IPS DF 6.9 (cell line): ENCODE data around the gene FBXW8.

ENCODE experiments used
- DNase-seq: peaks from one replicate; pipeline ENCODE4 v3.0.0-alpha.2; 2013; ENCODE audit warnings: low read depth, low spot score
- H3K27ac ChIP-seq: one replicate; pipeline ENCODE4 v1.5.1; 2013; ENCODE audit warnings: low read length, control low read depth
- H3K27me3 ChIP-seq: 2 replicates; pipeline ENCODE4 v1.6.1; 2013; ENCODE audit warnings: mild to moderate bottlenecking, low read length; ENCODE audit not compliant: control insufficient read depth, insufficient read depth
- H3K36me3 ChIP-seq: 2 replicates; pipeline ENCODE4 v1.6.1; 2013; ENCODE audit warnings: low read length; ENCODE audit not compliant: control insufficient read depth, insufficient read depth
- H3K4me1 ChIP-seq: 2 replicates; pipeline ENCODE4 v1.6.1; 2013; ENCODE audit warnings: low read length; ENCODE audit not compliant: control insufficient read depth, insufficient read depth
- H3K4me3 ChIP-seq: 2 replicates; pipeline ENCODE4 v1.5.1; 2013; ENCODE audit warnings: mild to moderate bottlenecking, low read length
- H3K9me3 ChIP-seq: 2 replicates; pipeline ENCODE4 v1.6.1; 2013; ENCODE audit warnings: low read length, inconsistent platforms; ENCODE audit not compliant: control insufficient read depth, insufficient read depth
- WGBS: extraction: QIAGEN DNeasy Blood & Tissue Kit; methylation state at CpG from one replicate; pipeline ENCODE4 v1.1.7; 2013; ENCODE audit warnings: mixed read lengths, missing lambda C conversion rate; ENCODE audit not compliant: insufficient read length, insufficient coverage; 5-methylcytosine and 5-hydroxymethylcytosine counted together

The FBXW8 gene, protein sequence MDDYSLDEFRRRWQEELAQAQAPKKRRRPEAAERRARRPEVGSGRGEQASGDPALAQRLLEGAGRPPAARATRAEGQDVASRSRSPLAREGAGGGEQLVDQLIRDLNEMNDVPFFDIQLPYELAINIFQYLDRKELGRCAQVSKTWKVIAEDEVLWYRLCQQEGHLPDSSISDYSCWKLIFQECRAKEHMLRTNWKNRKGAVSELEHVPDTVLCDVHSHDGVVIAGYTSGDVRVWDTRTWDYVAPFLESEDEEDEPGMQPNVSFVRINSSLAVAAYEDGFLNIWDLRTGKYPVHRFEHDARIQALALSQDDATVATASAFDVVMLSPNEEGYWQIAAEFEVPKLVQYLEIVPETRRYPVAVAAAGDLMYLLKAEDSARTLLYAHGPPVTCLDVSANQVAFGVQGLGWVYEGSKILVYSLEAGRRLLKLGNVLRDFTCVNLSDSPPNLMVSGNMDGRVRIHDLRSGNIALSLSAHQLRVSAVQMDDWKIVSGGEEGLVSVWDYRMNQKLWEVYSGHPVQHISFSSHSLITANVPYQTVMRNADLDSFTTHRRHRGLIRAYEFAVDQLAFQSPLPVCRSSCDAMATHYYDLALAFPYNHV

DNA sequence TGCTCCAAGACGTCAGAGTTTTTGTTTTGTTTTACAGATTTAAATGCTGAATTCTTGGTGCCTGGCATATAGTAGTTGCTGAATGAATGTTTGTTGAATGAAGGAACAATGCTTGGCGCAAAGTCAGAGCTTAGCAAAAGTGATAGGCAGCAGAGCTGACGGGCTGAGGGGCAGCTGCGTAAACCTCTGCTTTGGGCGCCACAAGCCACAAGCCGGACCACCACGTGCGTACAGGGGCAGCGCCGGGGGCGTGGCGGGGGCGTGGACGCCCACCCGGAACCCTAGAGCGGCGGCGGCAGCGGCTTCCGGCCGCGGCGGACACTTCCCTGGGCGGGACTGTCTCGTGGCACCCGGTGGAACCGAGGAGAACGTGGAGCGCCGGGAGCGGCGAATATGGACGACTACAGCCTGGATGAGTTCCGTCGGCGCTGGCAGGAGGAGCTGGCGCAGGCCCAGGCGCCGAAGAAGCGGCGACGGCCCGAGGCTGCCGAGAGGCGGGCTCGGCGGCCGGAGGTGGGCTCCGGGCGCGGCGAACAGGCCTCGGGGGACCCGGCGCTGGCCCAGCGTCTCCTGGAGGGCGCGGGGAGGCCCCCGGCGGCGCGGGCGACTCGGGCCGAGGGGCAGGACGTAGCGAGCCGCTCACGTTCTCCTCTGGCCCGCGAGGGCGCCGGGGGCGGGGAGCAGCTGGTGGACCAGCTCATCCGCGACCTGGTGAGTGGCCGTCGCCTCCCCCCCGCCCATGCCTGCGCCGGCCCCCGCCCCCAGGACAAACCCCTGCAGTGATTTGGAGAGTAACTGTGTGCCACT lies at the start of gene FBXW8:
Gene FBXW8, plus strand, starts transcription at position 306 of the 807 bp plus-strand sequence. Its CDS starts 88 bp downstream, at position 394.
- peaks cover 2% of the 10 kb centered on the region; the same call in 1 of the 2 replicates for H3K4me1 ChIP-seq
- no CpG with 5 or more reads among the region's 82 CpGs for WGBS
- no peak within 1 kb of the TSS for H3K27ac ChIP-seq
- peak within 1 kb of the TSS; percentile 84 for H3K4me3 ChIP-seq
- no peaks in the 10 kb centered on the region for H3K36me3 ChIP-seq
- no peaks in the 10 kb centered on the region for H3K9me3 ChIP-seq
- no peaks in the 10 kb centered on the region for H3K27me3 ChIP-seq
- DNase-seq: peak; percentile 39

DNA sequence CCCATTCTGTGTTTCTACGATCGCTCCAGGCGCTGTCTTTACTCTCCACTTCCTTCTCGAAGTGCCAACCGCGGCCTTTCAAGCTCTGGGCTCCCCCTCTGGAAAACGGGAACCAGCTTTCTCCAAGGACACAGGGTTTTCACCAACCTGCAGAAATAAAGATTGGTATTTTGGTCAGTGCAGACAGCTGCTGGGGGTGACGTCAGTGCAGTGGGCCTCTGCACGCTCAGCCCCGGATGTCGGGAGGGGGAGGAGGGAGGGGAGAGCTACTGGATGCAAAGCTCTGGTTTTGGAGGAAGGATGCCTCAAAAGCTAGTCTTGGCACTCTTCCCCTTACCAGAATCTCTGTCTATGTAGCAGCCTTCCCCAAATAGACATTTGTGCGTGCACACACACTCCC lies 49.4 kb upstream of the FBXW8 start:
- no peaks in the 10 kb centered on the region for H3K9me3 ChIP-seq
- H3K27ac ChIP-seq: no peak overlapping the region
- H3K36me3 ChIP-seq: no peaks in the 10 kb centered on the region; the same call in 1 of the 2 replicates
- no peak overlapping the region for H3K4me3 ChIP-seq
- no peak for DNase-seq
- no peaks in the 10 kb centered on the region for H3K27me3 ChIP-seq
- WGBS: no CpG with 5 or more reads among the region's 12 CpGs
- no peaks in the 10 kb centered on the region for H3K4me1 ChIP-seq

DNA sequence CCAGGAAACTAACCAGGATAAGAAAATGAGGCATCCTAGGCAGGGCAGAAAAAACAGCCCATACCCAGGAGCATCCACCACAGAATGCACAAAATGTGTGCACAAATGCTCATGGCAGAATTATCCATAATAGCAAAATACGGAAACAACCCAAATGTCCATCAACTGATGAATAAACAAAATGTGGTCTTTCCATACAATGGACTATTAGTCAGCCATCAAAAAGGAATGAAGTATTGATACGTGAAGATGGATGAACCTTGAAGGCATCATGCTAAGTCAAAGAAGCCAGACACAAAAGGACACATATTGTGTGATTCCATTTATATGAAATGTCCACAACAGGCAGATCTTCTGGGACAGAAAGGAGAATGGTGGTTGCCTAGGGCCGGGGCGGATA lies 48.6 kb upstream of the FBXW8 start:
- Histone ChIP-seq H3K9me3 (no peaks in the 10 kb centered on the region), H3K27ac (no peak overlapping the region), H3K27me3 (no peaks in the 10 kb centered on the region), H3K4me1 (no peaks in the 10 kb centered on the region), H3K4me3 (no peak overlapping the region), H3K36me3 (no peaks in the 10 kb centered on the region)
- no peak for DNase-seq
- WGBS: no CpG with 5 or more reads among the region's 4 CpGs

DNA sequence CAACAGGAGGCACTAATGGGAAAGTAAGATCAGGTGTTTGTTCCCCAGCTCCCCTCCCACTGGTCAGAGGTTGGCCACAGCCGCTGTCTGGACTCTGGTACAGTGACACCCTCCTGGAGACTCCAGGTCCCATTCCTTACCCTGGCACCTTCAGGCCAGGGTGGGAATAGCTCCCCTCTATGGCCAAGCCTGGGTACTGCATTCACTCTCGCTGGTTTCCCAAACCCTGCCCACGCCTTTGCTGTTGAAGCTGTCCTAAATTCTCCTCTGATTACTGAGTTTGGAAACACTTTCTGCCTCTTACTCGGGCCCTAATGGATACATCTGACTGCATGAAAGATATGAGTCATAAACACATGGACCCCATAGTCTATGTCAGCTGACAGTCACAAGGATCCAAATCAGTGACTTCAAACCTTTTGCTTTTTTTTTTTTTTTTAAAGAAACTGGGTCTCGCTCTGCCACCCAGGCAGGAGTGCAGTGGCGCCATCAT lies 47.4 kb upstream of the FBXW8 start:
- H3K4me1 ChIP-seq: no peaks in the 10 kb centered on the region
- H3K4me3 ChIP-seq: no peak overlapping the region
- H3K27me3 ChIP-seq: no peaks in the 10 kb centered on the region
- H3K27ac ChIP-seq: no peak overlapping the region
- H3K36me3 ChIP-seq: no peaks in the 10 kb centered on the region
- no CpG with 5 or more reads among the region's 6 CpGs for WGBS
- no peaks in the 10 kb centered on the region for H3K9me3 ChIP-seq
- DNase-seq: no peak

DNA sequence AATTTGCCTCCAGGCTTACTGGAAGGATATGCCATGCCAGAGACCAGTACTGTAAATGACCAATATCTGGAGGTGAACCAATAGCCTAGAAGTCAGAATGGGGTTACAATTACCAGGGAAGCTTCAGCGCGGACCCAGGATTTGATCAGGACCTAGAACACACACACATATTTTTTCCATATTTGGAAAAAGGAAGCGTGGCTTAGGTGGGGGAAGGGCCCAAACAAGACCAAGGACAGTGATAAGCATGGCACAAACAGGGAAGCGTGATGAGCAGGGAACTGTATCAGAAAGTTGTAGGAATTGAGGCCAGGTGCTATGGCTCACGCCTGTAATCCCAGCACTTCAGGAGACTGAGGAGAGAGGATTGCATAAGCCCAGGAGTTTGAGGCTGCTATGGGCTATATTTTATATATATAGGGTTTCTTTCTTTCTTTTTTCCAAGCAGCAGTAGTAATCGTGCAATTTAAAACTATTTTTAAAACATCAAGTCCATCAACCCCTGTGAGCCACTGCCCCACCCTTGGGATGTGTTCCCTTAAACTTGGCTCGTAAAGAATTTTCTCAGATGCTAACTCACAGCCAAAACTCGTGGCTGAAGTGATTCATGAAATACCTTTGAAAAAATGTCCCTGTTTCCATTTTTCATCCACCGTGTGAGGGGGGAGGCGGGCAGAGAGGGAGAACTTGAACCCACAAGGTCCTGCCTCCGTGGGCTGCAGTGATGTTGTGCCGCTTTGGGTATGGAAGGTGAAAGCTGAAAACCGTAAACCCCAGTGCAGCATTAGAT lies 46.2 kb upstream of the FBXW8 start:
- H3K4me1 ChIP-seq: no peaks in the 10 kb centered on the region
- no peak overlapping the region for H3K4me3 ChIP-seq
- no peaks in the 10 kb centered on the region for H3K36me3 ChIP-seq
- no peaks in the 10 kb centered on the region for H3K9me3 ChIP-seq
- no CpG with 5 or more reads among the region's 13 CpGs for WGBS
- no peak for DNase-seq
- no peak overlapping the region for H3K27ac ChIP-seq
- H3K27me3 ChIP-seq: no peaks in the 10 kb centered on the region

DNA sequence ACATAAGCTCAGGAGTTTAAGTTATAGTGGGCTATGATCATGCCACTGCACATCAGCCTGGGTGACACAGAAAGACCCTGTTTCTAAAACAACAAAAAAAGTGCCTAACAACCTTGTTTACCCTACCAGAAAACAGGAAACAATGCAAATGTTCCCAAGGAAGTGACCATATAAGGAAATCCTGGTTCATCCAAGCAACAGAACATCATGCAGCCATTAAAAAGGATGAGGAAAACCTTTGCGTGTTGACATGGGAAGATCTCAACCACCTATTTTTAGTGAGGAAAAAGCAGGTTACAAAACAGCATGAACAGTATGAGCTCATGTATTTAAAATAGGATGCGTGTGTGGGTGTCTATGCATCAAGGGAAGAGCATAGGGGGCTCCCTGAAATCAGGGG lies 43.2 kb upstream of the FBXW8 start:
- DNase-seq: no peak
- no peak overlapping the region for H3K4me3 ChIP-seq
- H3K4me1 ChIP-seq: no peaks in the 10 kb centered on the region
- H3K36me3 ChIP-seq: no peaks in the 10 kb centered on the region
- no peaks in the 10 kb centered on the region for H3K9me3 ChIP-seq
- no CpG with 5 or more reads among the region's 2 CpGs for WGBS
- H3K27me3 ChIP-seq: no peaks in the 10 kb centered on the region
- no peak overlapping the region for H3K27ac ChIP-seq

DNA sequence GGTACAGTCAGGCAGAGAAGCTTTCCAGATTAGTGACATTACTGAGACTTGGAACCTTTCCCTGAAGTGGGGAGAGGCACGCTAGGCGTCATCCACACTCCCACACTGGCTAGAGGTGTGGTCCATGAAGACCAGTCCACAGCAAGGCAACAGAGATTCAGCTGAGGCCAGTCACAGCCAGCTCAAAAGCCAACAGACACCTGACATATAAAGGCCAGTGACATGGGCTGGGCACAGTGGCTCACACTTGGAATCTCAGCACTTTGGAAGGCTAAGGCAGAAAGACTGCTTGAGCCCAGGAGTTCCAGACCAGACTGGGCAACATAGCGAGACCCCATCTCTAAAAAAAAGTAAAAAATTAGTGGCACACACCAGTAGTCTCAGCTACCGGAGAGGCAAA lies 40.4 kb upstream of the FBXW8 start:
- WGBS: no CpG with 5 or more reads among the region's 4 CpGs
- no peak for DNase-seq
- Histone ChIP-seq H3K4me1 (no peaks in the 10 kb centered on the region), H3K27ac (no peak overlapping the region), H3K36me3 (no peaks in the 10 kb centered on the region), H3K27me3 (no peaks in the 10 kb centered on the region), H3K4me3 (no peak overlapping the region), H3K9me3 (no peaks in the 10 kb centered on the region)

DNA sequence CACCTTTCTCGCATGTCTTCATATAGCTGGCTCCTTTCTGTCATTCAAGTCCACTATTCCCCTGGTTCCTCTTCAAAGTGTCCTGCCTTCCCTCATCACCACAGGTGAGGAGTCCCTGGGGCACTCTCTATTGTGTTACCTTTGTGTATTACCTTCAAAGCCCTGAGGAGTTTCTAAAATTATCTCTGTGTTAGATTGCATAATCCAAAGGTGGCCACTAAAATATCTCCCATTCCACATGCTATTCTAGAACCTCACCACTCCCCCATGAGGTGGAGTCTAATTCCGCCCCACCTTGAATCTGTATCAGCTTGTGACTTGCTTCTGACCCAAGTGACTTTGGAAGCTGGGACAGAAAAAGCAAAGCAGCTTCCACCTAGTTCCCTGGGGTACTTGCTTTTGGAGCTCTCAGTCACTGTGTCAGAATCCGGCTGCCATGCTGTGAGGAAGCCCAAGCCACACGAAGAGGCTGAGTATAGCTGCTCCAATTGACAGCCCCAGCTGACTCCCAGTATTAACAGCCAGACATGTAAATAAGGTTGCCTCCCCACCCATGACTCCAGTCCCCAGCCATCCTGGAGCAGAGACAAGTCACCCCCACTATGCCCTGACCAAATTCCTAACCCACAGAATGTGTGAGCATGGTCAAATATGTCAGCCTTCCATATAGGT lies 36.3 kb upstream of the FBXW8 start:
- H3K36me3 ChIP-seq: no peaks in the 10 kb centered on the region
- DNase-seq: no peak
- H3K27me3 ChIP-seq: peaks cover 12% of the 10 kb centered on the region
- no CpG with 5 or more reads among the region's 4 CpGs for WGBS
- H3K27ac ChIP-seq: no peak overlapping the region
- H3K4me3 ChIP-seq: no peak overlapping the region
- no peaks in the 10 kb centered on the region for H3K9me3 ChIP-seq
- H3K4me1 ChIP-seq: 0 out of 2 replicates have a peak, but pooled peaks cover 2% of the 10 kb centered on the region

DNA sequence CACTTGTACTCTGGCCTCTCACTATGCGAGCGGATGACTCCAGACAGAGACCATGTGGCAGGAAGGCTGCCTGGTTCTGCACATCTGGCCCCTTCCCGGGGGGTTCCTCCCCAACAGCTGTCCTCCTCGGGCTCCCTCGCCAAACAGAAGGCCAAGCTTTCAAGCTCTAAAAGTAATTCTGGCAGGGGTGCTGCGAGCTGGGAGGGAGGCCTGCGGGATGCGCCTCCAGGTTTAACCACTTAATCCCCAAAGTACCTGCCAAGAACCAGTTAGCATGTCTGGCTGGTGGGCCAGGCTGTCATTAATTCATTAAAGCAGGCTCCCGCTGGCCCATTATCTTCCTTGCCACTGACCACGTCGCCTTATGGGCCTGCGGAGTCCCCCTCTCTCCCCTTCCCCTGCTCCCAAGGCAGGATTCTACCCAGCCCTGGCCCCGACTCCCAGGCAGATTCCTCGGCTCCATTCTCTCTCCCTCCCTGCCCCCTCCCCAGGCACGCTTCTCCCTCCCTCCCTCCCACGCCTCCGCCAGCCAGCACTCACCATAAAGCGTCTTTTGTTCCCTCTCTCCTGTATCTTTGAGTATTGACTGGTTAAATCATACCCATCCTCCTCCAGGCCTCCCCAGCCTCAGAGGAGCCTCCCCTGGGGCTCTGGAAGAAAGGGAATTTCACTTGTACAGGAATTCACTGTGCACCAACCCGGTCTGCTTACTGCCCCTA lies 34.4 kb upstream of the FBXW8 start:
- Histone ChIP-seq H3K4me3 (no peak overlapping the region; the same call in 1 of the 2 replicates), H3K27me3 (peaks cover 25% of the 10 kb centered on the region), H3K27ac (no peak overlapping the region), H3K4me1 (peaks cover 5% of the 10 kb centered on the region), H3K36me3 (no peaks in the 10 kb centered on the region), H3K9me3 (no peaks in the 10 kb centered on the region)
- DNase-seq: no peak
- WGBS: no CpG with 5 or more reads among the region's 19 CpGs
